ENCODE results near the gene SCARB1. TPM values are rescaled to one million over a fixed set of nuclear protein-coding genes. Genes with fewer than 3 reads are reported as not detected.
"Not testable (repeated sequence)": the region's sequence is repeated elsewhere in the genome, so short reads cannot be mapped to it uniquely, and the experiment has no call there.

SCARB1 gene
- total RNA-seq, 2 experiments from 2014 or later = 32.5 to 32.6 TPM

GRCh38 chr12:124887766-124888165, 24.1 kb upstream of the SCARB1 start:
- POLR2A ChIA-PET, CTCF ChIA-PET: not testable (repeated sequence)

- ChIA-PET CTCF (interaction anchor here (1.3 kb wide), 1 partner anchor 55 kb away, joined by 3 read pairs; no protein-coding TSS in a partner anchor), POLR2A (no interaction called here)
These were observed 21.1 kb upstream of the SCARB1 start for GRCh38 chr12:124884587-124885438.

GRCh38 chr12:124883263-124884130, 19.8 kb upstream of the SCARB1 start:
- ChIA-PET CTCF (no interaction called here), POLR2A (no interaction called here)

DNA sequence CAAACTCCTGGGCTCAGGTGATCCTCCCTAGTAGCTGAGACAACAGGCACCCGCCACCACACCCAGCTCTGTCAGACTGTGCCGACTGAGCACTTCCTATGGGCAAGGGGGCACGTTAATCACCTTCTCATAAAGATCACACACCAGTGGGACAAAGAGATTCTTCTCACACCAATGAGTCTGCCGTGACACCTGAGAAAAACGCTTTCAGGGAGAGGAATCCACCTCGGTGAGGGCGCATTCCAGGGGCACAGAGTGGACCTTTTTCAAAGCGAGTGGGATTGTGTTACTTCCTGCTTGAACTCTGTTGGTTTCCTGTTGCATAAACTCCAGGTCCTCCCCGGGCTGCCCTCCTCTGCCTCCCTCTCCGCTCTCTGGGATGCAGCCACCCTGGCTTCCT, 17.5 kb upstream of the SCARB1 start:
- CTCF ChIA-PET = interaction anchor here (0.7 kb wide), 1 partner anchor 369 kb away, joined by 3 read pairs; no protein-coding TSS in a partner anchor
- POLR2A ChIA-PET = no interaction called here

GRCh38 chr12:124880335-124880734, 16.7 kb upstream of the SCARB1 start:
- CTCF ChIA-PET = interaction anchor here (0.9 kb wide), 1 partner anchor 60 kb away, joined by 3 read pairs; no protein-coding TSS in a partner anchor
- POLR2A ChIA-PET = not testable (repeated sequence)

DNA sequence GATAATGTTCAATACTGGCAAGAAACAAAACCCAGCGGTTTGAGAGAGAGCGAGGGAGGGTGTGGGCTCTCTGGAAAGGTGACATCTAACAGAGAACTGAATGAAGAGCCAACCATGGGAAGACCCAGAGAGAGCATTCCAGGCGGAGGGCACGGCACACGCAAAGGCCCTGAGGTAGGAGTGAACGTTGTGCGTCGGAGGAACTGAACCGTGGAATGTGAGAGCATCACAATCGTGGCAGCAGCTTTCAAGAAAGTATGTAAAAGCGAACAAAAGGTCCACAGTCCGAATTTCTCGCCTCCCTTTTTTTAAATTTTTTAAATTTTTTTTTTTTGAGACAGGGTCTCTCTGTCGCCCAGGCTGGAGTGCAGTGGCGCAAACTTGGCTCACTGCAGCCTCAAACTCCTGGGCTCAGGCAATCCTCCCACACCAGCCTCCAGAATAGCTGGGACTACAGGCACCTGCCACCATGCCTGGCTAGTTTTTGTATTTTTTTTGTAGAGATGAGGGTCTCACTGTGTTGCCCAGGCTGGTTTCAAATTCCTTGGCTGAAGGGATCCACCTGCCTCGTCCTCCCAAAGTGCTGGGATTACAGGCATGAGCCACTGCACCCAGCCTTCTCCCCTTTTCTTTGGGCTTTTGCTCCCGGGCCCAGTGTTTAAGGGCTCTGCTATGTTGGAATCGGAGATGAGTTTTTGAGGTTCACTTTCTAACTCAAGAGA, 15.3 kb upstream of the SCARB1 start:
- ChIA-PET POLR2A (interaction anchor here (0.7 kb wide), 1 partner anchor 348 kb away, joined by 4 read pairs; no protein-coding TSS in a partner anchor), CTCF (interaction anchor here (0.7 to 1.1 kb wide), 2 partner anchors 22 to 136 kb away, joined by 3 to 4 read pairs; no protein-coding TSS in a partner anchor)

GRCh38 chr12:124877423-124877822, 13.8 kb upstream of the SCARB1 start:
- CTCF ChIA-PET = no interaction called here
- POLR2A ChIA-PET = no interaction called here

DNA sequence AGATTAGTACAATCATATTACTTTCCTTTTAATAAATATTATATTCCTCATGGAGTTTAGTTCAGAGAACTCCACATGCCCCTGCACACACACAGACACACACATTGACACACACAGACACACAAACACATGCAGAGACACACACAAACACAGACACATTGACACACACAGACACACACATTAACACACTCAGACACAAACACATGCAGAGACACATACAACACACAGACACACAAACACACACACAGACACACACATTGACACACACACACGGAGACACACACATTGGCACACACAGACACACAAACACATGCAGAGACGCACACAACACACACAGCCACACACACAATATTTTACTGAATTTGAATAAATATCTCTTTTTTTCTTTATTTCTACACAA, 12.5 kb upstream of the SCARB1 start:
- POLR2A ChIA-PET = no interaction called here
- CTCF ChIA-PET = no interaction called here

DNA sequence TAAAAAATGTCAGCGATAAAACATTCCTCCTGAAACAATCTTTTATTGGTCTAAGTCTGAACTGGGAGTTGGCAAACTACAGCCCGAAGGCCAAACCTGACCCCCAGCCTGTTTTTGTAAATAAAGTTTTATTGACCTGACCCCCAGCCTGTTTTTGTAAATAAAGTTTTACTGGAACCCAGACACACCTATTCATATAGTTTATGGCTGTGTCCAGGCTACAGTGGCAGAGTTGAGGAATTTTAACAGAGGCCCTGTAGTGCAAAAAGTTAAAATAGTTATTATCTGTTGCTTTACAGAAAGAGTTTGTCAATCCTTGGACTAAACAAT, 12.1 kb upstream of the SCARB1 start:
- CTCF ChIA-PET = no interaction called here
- POLR2A ChIA-PET = no interaction called here

DNA sequence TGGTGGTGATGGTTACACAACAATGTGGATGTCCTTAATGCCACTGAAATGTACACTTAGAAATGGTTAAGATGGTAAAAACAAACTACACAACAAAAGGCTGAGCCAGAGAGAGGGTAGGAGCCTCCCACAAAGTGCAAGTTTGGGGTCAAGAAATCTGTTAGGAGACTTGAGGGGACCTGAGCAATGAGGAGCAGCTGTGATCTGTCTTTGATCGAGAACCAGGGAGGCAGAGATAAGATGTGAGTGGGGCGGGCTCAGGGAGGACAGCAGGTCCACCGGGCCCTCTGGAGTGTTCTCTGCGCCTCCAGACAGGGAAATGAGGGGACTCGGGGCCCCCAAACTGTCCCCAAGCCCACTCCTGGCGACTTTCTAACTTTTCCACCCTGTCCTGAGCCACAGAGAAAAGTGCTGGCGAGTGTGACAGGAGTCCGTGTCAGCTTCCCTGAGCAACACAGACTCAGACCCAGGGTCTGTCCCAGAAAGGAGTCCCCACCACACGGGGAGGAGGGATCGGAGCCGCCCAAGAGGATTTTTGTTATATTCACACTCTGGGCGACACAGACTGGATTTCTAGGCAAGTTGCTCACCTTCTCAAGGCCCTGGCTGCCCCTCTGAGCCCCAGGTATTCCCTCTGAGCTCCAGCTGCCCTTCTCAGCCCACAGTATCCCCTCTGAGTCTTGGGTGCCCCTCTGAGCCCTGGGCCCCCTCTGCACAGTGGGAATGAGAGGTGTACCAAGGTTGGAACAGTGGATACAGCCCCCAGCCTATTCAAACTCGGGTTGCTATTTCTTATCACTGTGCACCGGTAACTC, 11.5 kb upstream of the SCARB1 start:
- POLR2A ChIA-PET = no interaction called here
- CTCF ChIA-PET = no interaction called here

GRCh38 chr12:124874188-124874587, 10.5 kb upstream of the SCARB1 start:
- POLR2A ChIA-PET = no interaction called here
- CTCF ChIA-PET = no interaction called here

DNA sequence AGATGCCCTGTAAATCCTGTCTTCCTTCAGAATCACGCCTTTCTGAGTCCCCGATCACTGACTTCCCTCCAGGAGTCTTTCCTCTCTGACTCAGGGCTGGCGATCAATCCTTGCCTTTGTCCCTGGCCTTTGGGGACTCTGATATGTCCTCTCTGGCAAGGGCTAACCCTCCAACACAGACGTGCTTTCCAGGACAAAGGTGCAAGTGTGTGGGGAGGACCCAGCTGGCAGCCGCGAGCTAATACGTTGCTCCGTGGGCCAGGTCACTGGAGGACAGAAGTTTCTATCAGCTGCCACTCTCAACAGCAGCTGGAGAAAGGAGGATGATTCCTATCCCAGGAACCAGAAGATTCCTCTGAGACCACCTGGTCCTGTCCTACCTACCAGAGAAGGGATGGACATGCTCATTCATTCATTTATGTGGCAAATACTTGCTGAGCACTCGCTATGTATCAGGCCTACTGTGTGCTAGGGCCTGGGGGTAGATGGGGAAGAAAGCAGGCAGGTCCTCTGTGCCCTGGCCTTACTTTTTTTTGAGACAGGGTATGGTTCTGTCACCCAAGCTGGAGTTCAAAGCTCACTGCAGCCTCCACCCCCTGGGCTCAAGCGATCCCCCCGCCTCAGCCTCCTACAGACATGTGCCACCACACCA, 8.5 kb upstream of the SCARB1 start:
- ChIA-PET POLR2A (no interaction called here), CTCF (no interaction called here)

DNA sequence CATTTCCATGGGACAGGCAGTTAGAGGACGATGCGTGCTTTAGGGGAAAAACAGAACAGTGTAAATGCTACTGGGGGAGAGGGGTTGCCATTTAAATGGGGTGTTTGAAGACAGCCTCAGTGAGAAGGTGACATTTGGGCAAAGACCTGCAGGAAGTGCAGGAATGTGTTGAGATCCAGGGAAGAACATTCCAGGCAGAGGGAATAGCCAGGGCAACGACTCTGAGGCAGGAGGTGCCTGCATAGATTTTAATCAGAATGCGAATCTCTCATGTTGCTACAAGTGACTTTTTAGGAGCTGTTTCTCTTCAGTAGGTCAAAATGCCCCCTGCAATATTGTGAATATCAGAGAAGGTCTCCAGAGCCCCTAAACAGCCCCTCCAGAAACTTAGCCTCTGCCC, 7.6 kb upstream of the SCARB1 start:
- CTCF ChIA-PET = no interaction called here
- POLR2A ChIA-PET = no interaction called here

DNA sequence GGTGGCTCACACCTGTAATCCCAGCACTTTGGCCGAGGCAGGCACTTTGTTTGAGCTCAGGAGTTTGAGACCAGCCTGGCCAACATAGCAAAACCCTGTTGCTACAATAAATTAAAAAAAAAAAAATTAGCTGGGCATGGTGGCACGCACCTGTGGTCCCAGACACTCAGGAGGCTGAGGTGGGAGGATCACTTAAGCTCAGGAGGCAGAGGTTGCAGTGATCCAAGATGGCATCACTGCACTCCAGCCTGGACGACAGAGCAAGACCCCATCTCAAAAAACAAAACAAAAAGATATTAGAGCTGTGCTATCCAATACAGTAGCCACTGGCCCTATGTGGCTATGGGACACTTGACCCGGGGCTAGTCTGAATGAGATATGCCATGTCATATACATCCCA, 6.9 kb upstream of the SCARB1 start:
- ChIA-PET POLR2A (no interaction called here), CTCF (no interaction called here)

GRCh38 chr12:124869059-124869665, 5.5 kb upstream of the SCARB1 start:
- POLR2A ChIA-PET = no interaction called here

GRCh38 chr12:124868252-124869058, 4.8 kb upstream of the SCARB1 start:
- CTCF ChIA-PET = no interaction called here
- POLR2A ChIA-PET = no interaction called here

More at GRCh38 chr12:124869059-124869665, 5.5 kb upstream of the SCARB1 start:
- CTCF ChIA-PET = interaction anchor here (0.7 kb wide), 1 partner anchor 38 kb away, joined by 3 read pairs; no protein-coding TSS in a partner anchor

DNA sequence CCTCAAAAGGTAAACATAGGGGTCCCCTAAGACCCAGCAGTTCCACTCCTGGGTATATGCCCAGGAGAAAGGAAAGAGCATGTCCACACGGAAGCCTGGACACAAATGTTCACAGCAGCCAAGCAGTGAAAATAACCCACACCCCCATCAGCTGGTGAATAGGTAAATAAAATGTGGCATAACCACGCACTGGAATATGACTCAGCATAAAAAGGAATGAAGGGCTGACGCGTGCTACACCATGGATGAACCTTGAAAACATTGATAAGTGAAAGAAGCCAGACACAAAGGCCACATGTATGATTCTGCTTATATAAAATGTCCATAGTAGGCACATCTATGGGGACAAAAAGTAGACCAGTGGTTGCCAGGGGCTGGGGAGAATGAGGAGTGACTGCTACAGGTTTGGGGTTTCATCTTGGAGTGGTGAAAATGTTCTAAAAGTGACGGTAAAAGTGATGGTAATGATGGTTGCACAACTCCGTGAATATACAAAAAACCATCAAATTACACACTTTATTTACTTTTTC, 3.8 kb upstream of the SCARB1 start:
- ChIA-PET CTCF (no interaction called here), POLR2A (no interaction called here)
